ENCODE measurements around the gene MRTFB. TPM values are rescaled to one million over a fixed set of nuclear protein-coding genes. Genes with fewer than 3 reads are reported as not detected.

The MRTFB gene
- total RNA-seq, 1 experiment from 2014 or later = 90.5 TPM

GRCh38 chr16:14284930-14285512 is 213.9 kb downstream of the MRTFB start:
- no peak for TF ChIP-seq REST (IDR thresholded peaks at IDR 0.05; ENCODE audit: insufficient read depth in 1 of 2, low read depth in 2 of 2, low read length in 1 of 2)
- TF ChIP-seq, protein P1, sequence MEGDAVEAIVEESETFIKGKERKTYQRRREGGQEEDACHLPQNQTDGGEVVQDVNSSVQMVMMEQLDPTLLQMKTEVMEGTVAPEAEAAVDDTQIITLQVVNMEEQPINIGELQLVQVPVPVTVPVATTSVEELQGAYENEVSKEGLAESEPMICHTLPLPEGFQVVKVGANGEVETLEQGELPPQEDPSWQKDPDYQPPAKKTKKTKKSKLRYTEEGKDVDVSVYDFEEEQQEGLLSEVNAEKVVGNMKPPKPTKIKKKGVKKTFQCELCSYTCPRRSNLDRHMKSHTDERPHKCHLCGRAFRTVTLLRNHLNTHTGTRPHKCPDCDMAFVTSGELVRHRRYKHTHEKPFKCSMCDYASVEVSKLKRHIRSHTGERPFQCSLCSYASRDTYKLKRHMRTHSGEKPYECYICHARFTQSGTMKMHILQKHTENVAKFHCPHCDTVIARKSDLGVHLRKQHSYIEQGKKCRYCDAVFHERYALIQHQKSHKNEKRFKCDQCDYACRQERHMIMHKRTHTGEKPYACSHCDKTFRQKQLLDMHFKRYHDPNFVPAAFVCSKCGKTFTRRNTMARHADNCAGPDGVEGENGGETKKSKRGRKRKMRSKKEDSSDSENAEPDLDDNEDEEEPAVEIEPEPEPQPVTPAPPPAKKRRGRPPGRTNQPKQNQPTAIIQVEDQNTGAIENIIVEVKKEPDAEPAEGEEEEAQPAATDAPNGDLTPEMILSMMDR (IDR thresholded peaks at IDR 0.05) = peak; percentile 81
- 0 out of 2 replicates have a peak, but pooled peaks have one; percentile 48 for TF ChIP-seq SIN3A (IDR thresholded peaks at IDR 0.05; ENCODE audit: borderline replicate concordance, insufficient read depth, low read depth, low read length)

DNA sequence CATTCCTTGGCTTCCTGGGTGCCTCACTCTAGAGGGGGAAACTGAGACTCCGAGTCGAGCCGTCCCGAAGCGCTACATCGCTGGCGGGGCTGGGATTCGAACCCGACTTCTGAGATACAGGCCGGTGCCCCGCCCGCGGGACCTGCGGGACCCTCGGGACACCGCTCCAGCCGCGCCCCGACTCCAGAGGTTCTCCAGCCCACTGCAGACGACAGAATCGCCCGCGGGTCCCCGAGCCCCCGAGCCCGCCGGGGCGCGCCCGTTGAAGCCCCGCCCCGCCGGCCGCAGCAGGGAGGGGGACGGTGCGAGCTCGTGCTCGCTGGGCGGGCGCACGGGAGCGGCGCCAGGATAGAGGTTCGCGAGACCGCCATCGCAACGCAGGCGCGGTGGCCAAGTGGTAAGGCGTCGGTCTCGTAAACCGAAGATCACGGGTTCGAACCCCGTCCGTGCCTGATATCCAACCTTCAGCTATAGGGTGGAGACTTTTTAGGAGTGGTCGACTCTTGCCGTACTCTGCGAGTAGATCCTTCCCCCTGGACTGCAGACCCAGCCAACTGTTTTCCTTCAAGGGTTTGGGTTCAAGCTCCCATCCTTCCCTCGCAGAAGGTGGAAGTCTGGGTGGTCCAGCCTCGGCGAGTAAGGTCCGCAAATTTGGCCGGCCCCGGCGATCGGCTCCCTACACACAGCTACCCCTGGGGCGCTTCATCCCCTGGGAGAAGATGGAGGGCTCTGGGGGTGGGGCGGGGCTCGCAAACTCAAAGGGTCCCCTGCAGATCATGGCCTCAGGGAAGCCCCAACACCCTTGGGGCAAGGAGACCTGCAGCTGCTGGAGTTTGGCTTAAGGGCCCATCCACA is 214.6 kb downstream of the MRTFB start:
- BruUV-seq (replicated peaks) = TSS peak; percentile 100
- intact Hi-C loops (cut with micrococcal nuclease; ENCODE audit: unreplicated experiment) = loop anchor here (2.0 kb wide), 1 partner anchor 363 kb away; no protein-coding TSS in a partner anchor
- TF ChIP-seq, protein P1 (IDR thresholded peaks at IDR 0.05) = peak; percentile 26; the same call in 1 of the 2 replicates
- TF ChIP-seq POLR2AphosphoS5 (IDR thresholded peaks at IDR 0.05; ENCODE audit: low read depth, low read length) (peak; percentile 64), SIN3A (IDR thresholded peaks at IDR 0.05; ENCODE audit: borderline replicate concordance, insufficient read depth, low read depth, low read length) (no peak), TCF7L2 (IDR thresholded peaks at IDR 0.05; ENCODE audit: low read depth, low read length) (0 out of 2 replicates have a peak, but pooled peaks have one; percentile 19)

More at GRCh38 chr16:14284930-14285512, 213.9 kb downstream of the MRTFB start:
- DNase-seq (ENCODE audit: low read depth, low spot score) (peak; percentile 74), ATAC-seq (peak; percentile 77)
- Histone ChIP-seq H3K4me1 (ENCODE audit: control insufficient read depth, insufficient read depth, low read length) (peaks cover 13% of the 10 kb centered on the region), H3K27ac (ENCODE audit: low read length) (peak overlapping the region; percentile 37), H3K27me3 (ENCODE audit: control insufficient read depth, insufficient read depth, low read length) (no peaks in the 10 kb centered on the region), H3K9me3 (ENCODE audit: control insufficient read depth, insufficient read depth, low read depth, low read length) (peaks cover 3% of the 10 kb centered on the region; the same call in 1 of the 2 replicates), H3K36me3 (ENCODE audit: control insufficient read depth, insufficient read depth, low read length) (no peaks in the 10 kb centered on the region), H3K4me3 (ENCODE audit: low read depth in 2 of 2, low read length in 2 of 2) (peak overlapping the region; percentile 52 to 93)
- in situ Hi-C loops (cut with HindIII; ENCODE audit: low pct_unique_long_range_greater_than_20kb, low sequenced_read_pairs) (no loop called here), intact Hi-C loops (cut with micrococcal nuclease; ENCODE audit: unreplicated experiment) (loop anchor here (2.0 kb wide), 1 partner anchor 362 kb away; no protein-coding TSS in a partner anchor)
- CTCF ChIA-PET = interaction anchor here (0.5 to 1.7 kb wide), 7 partner anchors 23 to 833 kb away, joined by 3 to 11 read pairs (median 6); partner anchors contain the start of gene ERCC4
- BruUV-seq (replicated peaks) = no TSS peak
- POLR2A ChIA-PET = no interaction called here

More for the DNA sequence above, 214.6 kb downstream of the MRTFB start:
- Histone ChIP-seq H3K27me3 (ENCODE audit: control insufficient read depth, insufficient read depth, low read length) (no peaks in the 10 kb centered on the region), H3K27ac (ENCODE audit: low read length) (peak overlapping the region; percentile 37), H3K4me1 (ENCODE audit: control insufficient read depth, insufficient read depth, low read length) (peaks cover 13% of the 10 kb centered on the region), H3K4me3 (ENCODE audit: low read depth in 2 of 2, low read length in 2 of 2) (peak overlapping the region; percentile 52 to 93), H3K36me3 (ENCODE audit: control insufficient read depth, insufficient read depth, low read length) (no peaks in the 10 kb centered on the region), H3K9me3 (ENCODE audit: control insufficient read depth, insufficient read depth, low read depth, low read length) (peaks cover 3% of the 10 kb centered on the region; the same call in 1 of the 2 replicates)
- CTCF ChIA-PET = interaction anchor here (0.6 to 1.7 kb wide), 6 partner anchors 22 to 834 kb away, joined by 3 to 11 read pairs (median 6); partner anchors contain the start of gene ERCC4
- ATAC-seq (peak; percentile 95), DNase-seq (ENCODE audit: low read depth, low spot score) (peak; percentile 99)
- in situ Hi-C loops (cut with HindIII; ENCODE audit: low pct_unique_long_range_greater_than_20kb, low sequenced_read_pairs) = no loop called here
- POLR2A ChIA-PET = interaction anchor here (0.6 kb wide), 1 partner anchor 28 kb away, joined by 3 read pairs; no protein-coding TSS in a partner anchor
